ENCODE measurements around the gene RPLP2.

The RPLP2 gene

DNA sequence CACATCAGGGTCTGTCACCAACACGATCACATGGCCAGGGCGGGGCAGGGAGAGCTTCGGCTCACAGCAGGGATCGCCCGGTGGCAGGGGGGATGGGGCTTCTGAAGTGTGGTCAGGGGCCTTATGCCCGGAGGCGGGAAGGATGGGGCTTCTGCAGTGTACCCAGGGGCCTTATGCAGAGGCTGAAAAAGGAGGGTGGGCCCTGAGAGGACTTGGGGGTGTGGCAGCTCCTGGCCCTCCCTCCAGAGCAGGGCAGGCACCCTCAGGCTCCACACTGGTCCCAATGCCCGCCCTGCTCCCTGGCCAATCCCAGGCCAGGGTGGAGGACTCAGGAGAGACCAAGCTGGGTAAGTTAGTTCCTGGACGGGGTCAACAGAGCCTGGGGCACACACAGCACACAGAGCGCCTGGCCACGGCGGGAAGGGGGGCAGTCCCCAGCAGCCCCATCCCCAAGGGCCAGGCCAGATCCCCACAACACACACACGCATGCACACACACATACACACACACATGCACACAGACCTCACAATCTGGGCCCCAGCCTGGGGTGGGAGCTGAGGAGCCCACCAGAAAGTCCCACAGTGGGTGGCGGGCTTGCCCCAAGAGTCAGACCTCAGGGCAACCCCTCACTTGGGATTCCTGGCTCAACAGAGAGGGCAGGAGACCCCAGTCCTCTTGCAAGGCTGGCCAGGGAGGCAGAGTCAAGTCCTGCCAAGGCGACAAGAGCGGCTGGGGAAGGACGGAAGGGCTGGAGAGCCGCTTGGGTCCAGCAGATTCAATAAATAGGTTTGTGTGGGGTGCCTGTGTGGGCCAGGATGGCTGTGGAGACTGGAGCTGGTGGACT, 18.8 kb upstream of the RPLP2 start:
- ChIA-PET CTCF (interaction anchor here (2.5 kb wide), 1 partner anchor 13 kb away, joined by 10 read pairs; the partner anchor contains the start of gene GATD1), POLR2A (no interaction called here)
- TF ChIP-seq, protein P1, sequence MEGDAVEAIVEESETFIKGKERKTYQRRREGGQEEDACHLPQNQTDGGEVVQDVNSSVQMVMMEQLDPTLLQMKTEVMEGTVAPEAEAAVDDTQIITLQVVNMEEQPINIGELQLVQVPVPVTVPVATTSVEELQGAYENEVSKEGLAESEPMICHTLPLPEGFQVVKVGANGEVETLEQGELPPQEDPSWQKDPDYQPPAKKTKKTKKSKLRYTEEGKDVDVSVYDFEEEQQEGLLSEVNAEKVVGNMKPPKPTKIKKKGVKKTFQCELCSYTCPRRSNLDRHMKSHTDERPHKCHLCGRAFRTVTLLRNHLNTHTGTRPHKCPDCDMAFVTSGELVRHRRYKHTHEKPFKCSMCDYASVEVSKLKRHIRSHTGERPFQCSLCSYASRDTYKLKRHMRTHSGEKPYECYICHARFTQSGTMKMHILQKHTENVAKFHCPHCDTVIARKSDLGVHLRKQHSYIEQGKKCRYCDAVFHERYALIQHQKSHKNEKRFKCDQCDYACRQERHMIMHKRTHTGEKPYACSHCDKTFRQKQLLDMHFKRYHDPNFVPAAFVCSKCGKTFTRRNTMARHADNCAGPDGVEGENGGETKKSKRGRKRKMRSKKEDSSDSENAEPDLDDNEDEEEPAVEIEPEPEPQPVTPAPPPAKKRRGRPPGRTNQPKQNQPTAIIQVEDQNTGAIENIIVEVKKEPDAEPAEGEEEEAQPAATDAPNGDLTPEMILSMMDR (IDR thresholded peaks at IDR 0.05; ENCODE audit: control extremely low read depth, extremely low read depth, low read depth, missing control alignments) = no peak
- no peak for DNase-seq (ENCODE audit: extremely low spot score)

DNA sequence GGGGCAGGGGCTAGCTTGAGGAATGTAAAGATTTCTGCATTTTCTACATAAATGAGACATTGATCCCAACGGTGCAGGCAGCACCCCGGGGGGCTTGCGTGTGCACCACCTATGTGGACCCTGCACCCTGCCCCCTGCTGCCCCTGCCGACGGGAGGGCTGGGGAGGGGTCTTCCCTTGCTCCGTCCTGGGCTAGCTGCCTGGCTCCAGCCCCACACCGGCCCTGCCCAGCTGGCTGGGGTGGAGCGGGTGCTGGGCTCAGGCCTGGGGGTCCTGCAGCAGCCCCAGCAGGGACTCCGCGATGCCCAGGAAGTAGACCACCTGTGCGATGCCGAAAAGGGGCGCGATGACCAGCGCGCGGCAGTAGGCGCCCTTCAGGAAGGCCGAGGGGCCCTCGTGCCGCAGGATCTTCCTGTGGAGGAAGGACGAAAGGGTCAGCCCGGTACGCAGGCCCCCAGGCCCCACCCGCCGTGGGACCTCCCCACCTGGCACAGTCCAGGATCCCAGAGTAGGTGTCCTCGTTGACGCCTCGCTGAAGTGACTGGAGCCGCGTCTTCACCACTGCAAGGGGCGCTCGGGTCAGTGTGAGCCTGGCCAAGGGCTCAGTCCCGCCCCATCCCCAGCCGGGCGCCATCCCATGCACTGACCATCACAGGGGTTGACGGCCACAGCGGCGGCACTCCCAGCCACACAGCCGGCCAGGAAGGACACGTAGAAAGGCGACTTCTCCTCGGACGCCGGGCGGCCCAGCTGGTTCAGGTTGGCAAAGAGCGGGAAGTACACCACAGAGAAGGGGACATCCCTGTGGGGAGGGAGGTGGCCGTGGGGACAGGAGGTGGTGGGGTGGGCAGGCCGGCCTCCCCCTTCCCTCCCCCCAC, 17.9 kb upstream of the RPLP2 start:
- DNase-seq (ENCODE audit: extremely low spot score) = no peak
- ChIA-PET POLR2A (interaction anchor here (0.5 kb wide), 1 partner anchor 35 kb away, joined by 5 read pairs; no protein-coding TSS in a partner anchor), CTCF (interaction anchor here (1.1 to 2.5 kb wide), 2 partner anchors 14 to 64 kb away, joined by 3 to 10 read pairs; partner anchors contain the start of gene GATD1)
- TF ChIP-seq, protein P1 (IDR thresholded peaks at IDR 0.05; ENCODE audit: control extremely low read depth, extremely low read depth, low read depth, missing control alignments) = no peak

DNA sequence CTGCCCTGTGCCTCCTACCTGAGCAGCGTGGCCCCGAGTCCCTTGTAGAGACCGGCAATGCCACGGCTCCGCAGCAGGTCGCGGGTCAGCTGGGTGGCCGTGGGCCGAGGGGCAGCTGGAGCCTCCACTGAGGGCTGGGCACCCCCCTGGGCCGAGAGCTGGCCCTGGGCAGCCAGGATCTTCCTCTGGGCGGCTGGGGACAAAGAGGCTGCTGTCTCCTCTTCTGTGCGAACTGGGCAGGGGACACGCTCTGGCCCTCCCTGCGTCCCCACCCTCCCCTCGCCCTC, 17.3 kb upstream of the RPLP2 start:
- POLR2A ChIA-PET = no interaction called here
- TF ChIP-seq, protein P1 (IDR thresholded peaks at IDR 0.05; ENCODE audit: control extremely low read depth, extremely low read depth, low read depth, missing control alignments) = no peak
- CTCF ChIA-PET = interaction anchor here (1.1 kb wide), 1 partner anchor 64 kb away, joined by 3 read pairs; no protein-coding TSS in a partner anchor
- DNase-seq (ENCODE audit: extremely low spot score) = no peak

DNA sequence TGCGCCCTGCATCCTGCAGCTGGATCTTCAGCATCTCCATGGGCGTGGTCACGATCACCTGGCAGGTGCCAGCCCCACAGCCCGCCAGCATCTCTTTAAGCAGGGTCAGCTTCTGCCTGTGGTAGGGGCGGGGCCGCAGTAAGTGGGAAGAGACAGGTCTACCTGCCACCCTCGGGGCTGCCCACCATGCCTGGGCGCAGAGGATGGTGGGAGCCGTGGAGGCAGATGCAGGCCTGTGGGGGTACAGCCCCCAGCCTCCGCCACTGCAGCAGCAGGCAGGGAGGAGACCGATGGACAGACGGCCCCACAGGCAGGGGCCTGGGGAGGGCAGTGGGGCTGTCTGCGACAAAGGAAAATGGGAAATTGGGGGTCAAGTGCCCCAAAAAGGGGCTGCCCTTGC, 16.9 kb upstream of the RPLP2 start:
- TF ChIP-seq, protein P1 (IDR thresholded peaks at IDR 0.05; ENCODE audit: control extremely low read depth, extremely low read depth, low read depth, missing control alignments) = no peak
- ChIA-PET POLR2A (no interaction called here), CTCF (no interaction called here)
- DNase-seq (ENCODE audit: extremely low spot score) = no peak

DNA sequence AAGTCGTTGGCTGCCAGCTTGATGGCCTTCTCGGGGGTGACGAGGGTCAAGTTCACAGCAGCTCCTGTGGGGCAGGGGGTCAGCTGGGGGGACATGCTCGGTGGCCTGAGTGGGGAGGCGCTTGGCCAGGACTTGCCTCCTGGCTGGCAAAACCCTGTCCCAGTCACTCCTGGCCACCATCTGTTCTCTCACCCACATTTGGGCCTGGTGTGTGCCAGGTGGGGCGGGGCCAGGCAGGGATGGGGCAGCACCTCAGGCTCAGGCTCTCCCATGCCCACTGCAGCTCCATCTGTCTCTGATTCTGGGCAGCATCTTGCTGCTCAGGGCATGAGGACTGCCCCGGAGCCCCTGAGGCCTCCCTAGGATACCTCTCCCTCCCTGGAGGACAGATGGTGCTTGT, 16.2 kb upstream of the RPLP2 start:
- TF ChIP-seq, protein P1 (IDR thresholded peaks at IDR 0.05; ENCODE audit: control extremely low read depth, extremely low read depth, low read depth, missing control alignments) = no peak
- ChIA-PET POLR2A (no interaction called here), CTCF (no interaction called here)
- no peak for DNase-seq (ENCODE audit: extremely low spot score)

DNA sequence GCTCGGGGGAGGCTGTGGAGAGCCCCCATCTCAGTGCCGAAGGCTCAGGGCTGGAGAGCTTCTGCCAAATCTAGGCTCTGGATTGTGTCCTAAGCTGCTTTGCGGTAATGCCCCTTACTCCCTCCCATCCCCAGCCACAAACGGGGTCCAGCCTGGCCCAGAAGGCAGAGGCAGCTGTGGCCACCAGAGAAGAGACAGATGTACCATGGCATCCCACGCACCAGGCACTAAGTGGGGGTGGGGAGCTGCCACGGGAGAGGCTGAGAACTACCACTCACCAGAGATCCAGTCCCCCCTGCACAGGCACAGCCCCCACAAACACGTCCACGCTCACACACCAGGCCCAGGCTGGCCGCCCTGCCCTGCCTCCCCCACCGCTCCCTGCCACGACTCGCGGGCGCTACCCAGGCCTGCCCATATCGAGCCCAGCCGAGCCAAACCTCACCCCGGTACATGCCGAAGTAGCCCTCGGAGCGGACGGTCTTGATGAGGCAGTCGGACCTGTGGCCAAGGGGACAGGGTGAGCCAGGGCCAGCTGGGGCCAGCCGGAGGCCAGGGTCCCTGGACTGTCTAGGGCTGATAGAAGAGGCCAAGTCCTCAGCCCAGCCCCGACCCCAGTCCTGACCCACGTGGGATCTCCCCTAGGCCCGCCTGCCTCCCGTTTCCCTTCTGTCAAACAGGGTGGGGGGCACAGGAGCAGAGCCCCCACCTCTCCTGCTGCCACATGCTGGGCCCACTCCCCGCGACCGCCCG, 15.6 kb upstream of the RPLP2 start:
- TF ChIP-seq, protein P1 (IDR thresholded peaks at IDR 0.05; ENCODE audit: control extremely low read depth, extremely low read depth, low read depth, missing control alignments) = no peak
- POLR2A ChIA-PET = no interaction called here
- CTCF ChIA-PET = no interaction called here
- no peak for DNase-seq (ENCODE audit: extremely low spot score)

Data from GM10248 (cell line).